Suprapubic skin (tissue), 4 donors: ENCODE data around the gene NPHP4.

Experiments
- CTCF ChIP-seq, 2 donors: fragments of 200-600 bp in 1 of 2; fragments of 450-650 bp in 1 of 2; sonication (generic) in 1 of 2; IDR thresholded peaks; one replicate each; pipeline ENCODE4 v1.5.1; 2016 to 2019; ENCODE audit warnings: antibody characterized with exemption in 2 of 2, mild to moderate bottlenecking in 1 of 2, moderate library complexity in 1 of 2
- EP300 ChIP-seq: sonication (generic); formaldehyde crosslinking; IDR thresholded peaks from one replicate; pipeline ENCODE4 v1.6.1; 2017; ENCODE audit warnings: antibody characterized with exemption
- POLR2A ChIP-seq, 2 donors: fragments of 450-650 bp; IDR thresholded peaks; one replicate each; pipeline ENCODE4 v1.6.1; 2017; ENCODE audit warnings: antibody characterized with exemption in 2 of 2, mild to moderate bottlenecking in 2 of 2, moderate library complexity in 2 of 2
- POLR2AphosphoS5 ChIP-seq, 3 donors: sonication (generic); formaldehyde crosslinking; IDR thresholded peaks; one replicate each; pipeline ENCODE4 v1.6.1; 2017; ENCODE audit warnings: antibody characterized with exemption in 3 of 3

DNA sequence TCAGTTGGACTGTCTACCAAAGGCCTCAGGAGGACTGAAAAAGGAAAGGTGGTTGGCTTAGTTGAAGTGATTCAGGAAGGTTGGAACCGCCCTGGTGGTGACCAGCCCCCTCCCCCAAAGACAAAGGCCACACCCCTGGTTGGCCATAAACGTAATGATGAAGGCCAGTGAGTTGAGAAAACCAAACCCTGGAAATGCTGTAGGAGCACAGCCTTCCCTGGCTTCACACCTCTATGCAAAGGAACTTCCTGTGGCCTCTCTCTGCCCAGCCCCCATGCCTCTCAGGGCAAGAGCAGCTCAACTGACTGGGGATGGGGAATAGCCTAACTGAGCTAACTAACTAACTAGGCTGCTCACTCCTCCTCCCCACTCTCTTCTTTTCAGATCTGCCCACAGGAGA, 90.4 kb downstream of the NPHP4 start:
- TF ChIP-seq EP300 (no peak), CTCF (IDR thresholded peaks at IDR 0.05) (no peak), POLR2A (IDR thresholded peaks at IDR 0.05) (no peak), POLR2AphosphoS5 (IDR thresholded peaks at IDR 0.05) (no peak)
